OCI-LY7 (cell line): ENCODE measurements around the gene SUPT4H1. TPM values are rescaled to one million over a fixed set of nuclear protein-coding genes. Genes with fewer than 3 reads are reported as not detected.

Experiments used
- BruUV-seq: library from RNA; stranded (reverse); fragments of 400-500 nt; replicated peaks from 2 replicates; lab custom pipeline; 2021; lab: Mats Ljungman, UMichigan
- CTCF ChIA-PET: fragments of 300-600 bp; sonication (Branson Sonifier 250); formaldehyde crosslinking; loops from one replicate; lab custom pipeline; 2022; ENCODE audit warnings: antibody characterized with exemption; ENCODE audit not compliant: unreplicated experiment; lab: Charles Lee
- POLR2A ChIA-PET: fragments of 300-600 bp; sonication (Branson Sonifier 250); formaldehyde crosslinking; loops from one replicate; lab custom pipeline; 2022; ENCODE audit warnings: antibody characterized with exemption; lab: Charles Lee
- DNase-seq: peaks from one replicate; pipeline ENCODE4 v3.0.0-alpha.2; 2015; ENCODE audit warnings: low spot score
- H2AFZ ChIP-seq: fragments of 200-600 bp; sonication (generic), shearing (Covaris generic); 2 replicates; pipeline ENCODE4 v1.6.1; 2014; ENCODE audit warnings: mild to moderate bottlenecking, antibody characterized with exemption, low read length, moderate library complexity
- H3K27ac ChIP-seq: fragments of 200-600 bp; sonication (generic); 2 replicates; pipeline ENCODE4 v1.5.1; 2014; ENCODE audit warnings: mixed run types, low read depth, mild to moderate bottlenecking, moderate library complexity, low read length, inconsistent platforms; ENCODE audit not compliant: poor library complexity, severe bottlenecking
- H3K36me3 ChIP-seq: fragments of 200-600 bp; sonication (generic); 2 replicates; pipeline ENCODE4 v1.6.1; 2014; ENCODE audit warnings: mild to moderate bottlenecking, antibody characterized with exemption, low read length, moderate library complexity, mixed read lengths; ENCODE audit not compliant: insufficient read depth
- H3K4me1 ChIP-seq: fragments of 200-600 bp; sonication (generic); 2 replicates; pipeline ENCODE4 v1.5.1; 2014; ENCODE audit warnings: mild to moderate bottlenecking, low read length; ENCODE audit not compliant: insufficient read depth, poor library complexity, severe bottlenecking
- H3K4me2 ChIP-seq: fragments of 200-600 bp; sonication (generic); 2 replicates; pipeline ENCODE4 v1.6.1; 2014; ENCODE audit warnings: mild to moderate bottlenecking, low read length
- H3K4me3 ChIP-seq: fragments of 200-600 bp; sonication (generic); 2 replicates; pipeline ENCODE4 v1.5.1; 2014; ENCODE audit warnings: mild to moderate bottlenecking, low read depth, low read length; ENCODE audit not compliant: poor library complexity, severe bottlenecking
- H3K79me2 ChIP-seq: fragments of 200-600 bp; sonication (generic); 2 replicates; pipeline ENCODE4 v1.6.1; 2016; ENCODE audit warnings: low read depth, mild to moderate bottlenecking, low read length, moderate library complexity, mixed read lengths; ENCODE audit not compliant: insufficient read depth
- H3K9me2 ChIP-seq: fragments of 200-600 bp; sonication (generic); 2 replicates; pipeline ENCODE4 v1.6.1; 2016; ENCODE audit warnings: mild to moderate bottlenecking, low read length, mixed read lengths; ENCODE audit not compliant: insufficient read depth
- H3K9me3 ChIP-seq: fragments of 200-600 bp; sonication (generic); 2 replicates; pipeline ENCODE4 v1.6.1; 2014; ENCODE audit warnings: mild to moderate bottlenecking, mixed run types, low read length, mixed read lengths
- H4K20me1 ChIP-seq: fragments of 200-600 bp; sonication (generic); 2 replicates; pipeline ENCODE4 v1.6.1; 2014; ENCODE audit warnings: mild to moderate bottlenecking, antibody characterized with exemption, low read length, moderate library complexity, mixed read lengths; ENCODE audit not compliant: insufficient read depth
- CTCF ChIP-seq: fragments of 200-600 bp; sonication (generic); conservative IDR thresholded peaks from 2 replicates; pipeline ENCODE4 v1.5.1; 2014; ENCODE audit warnings: mild to moderate bottlenecking, antibody characterized with exemption, low read length, moderate library complexity, mixed read lengths
- EZH2phosphoT487 ChIP-seq: fragments of 200-600 bp; sonication (generic); IDR thresholded peaks from 2 replicates; pipeline ENCODE4 v1.6.1; 2018; ENCODE audit warnings: low read depth, borderline replicate concordance, mild to moderate bottlenecking, mixed run types, antibody characterized with exemption, low read length, moderate library complexity, mixed read lengths
- intact Hi-C: fragments of 100-400 bp; cut with micrococcal nuclease; formaldehyde crosslinking; loops from one replicate; pipeline ENCODE4 v1.10.0; 2022; ENCODE audit not compliant: unreplicated experiment
- total RNA-seq, 2 experiments: library from RNA; depleted of rRNA in 1 of 2; stranded (reverse); fragments of >200 nt in 1 of 2; shearing (Covaris generic) in 1 of 2; gene quantifications; 2 replicates each; pipeline ENCODE4 v1.2.3, GENCODE V29; 2014 to 2022

Gene SUPT4H1
- total RNA-seq, 2 experiments from 2014 or later: 56.5 to 65.5 TPM

GRCh38 chr17:58383892-58384462 lies 32.0 kb upstream of the SUPT4H1 start:
- no peak for DNase-seq
- no peaks in the 10 kb centered on the region for H3K9me2 ChIP-seq
- no peak for TF ChIP-seq CTCF
- TF ChIP-seq EZH2phosphoT487: no peak
- CTCF ChIA-PET: no interaction called here
- no peak overlapping the region for H3K27ac ChIP-seq
- peaks cover 20% of the 10 kb centered on the region for H3K4me1 ChIP-seq
- H3K4me2 ChIP-seq: no peak overlapping the region
- H3K4me3 ChIP-seq: no peak overlapping the region
- POLR2A ChIA-PET: interaction anchor here (0.5 to 1.7 kb wide), 11 partner anchors 11 to 127 kb away, joined by 3 to 10 read pairs (median 4); partner anchors contain the start of gene SUPT4H1
- no peak overlapping the region for H2AFZ ChIP-seq
- H3K79me2 ChIP-seq: no peaks in the 10 kb centered on the region
- BruUV-seq: no TSS peak
- intact Hi-C loops: no loop called here
- no peaks in the 10 kb centered on the region for H3K9me3 ChIP-seq
- H3K36me3 ChIP-seq: no peaks in the 10 kb centered on the region
- H4K20me1 ChIP-seq: no peaks in the 10 kb centered on the region

GRCh38 chr17:58382872-58383242 lies 30.9 kb upstream of the SUPT4H1 start:
- H3K4me3 ChIP-seq: peak overlapping the region; percentile 14
- H2AFZ ChIP-seq: peak overlapping the region; percentile 94; the same call in 1 of the 2 replicates
- no peak for DNase-seq
- H3K27ac ChIP-seq: no peak overlapping the region
- BruUV-seq: no TSS peak
- ChIA-PET POLR2A (interaction anchor here (1.6 to 1.7 kb wide), 2 partner anchors 30 to 31 kb away, joined by 4 to 7 read pairs; partner anchors contain the start of gene SUPT4H1), CTCF (no interaction called here)
- H4K20me1 ChIP-seq: no peaks in the 10 kb centered on the region
- peaks cover 15% of the 10 kb centered on the region for H3K4me1 ChIP-seq
- H3K79me2 ChIP-seq: no peaks in the 10 kb centered on the region
- peak overlapping the region; percentile 60 for H3K4me2 ChIP-seq
- no peaks in the 10 kb centered on the region for H3K36me3 ChIP-seq
- H3K9me3 ChIP-seq: no peaks in the 10 kb centered on the region
- no peak for TF ChIP-seq EZH2phosphoT487
- TF ChIP-seq CTCF: no peak
- intact Hi-C loops: no loop called here
- no peaks in the 10 kb centered on the region for H3K9me2 ChIP-seq
